Measurements from ENCODE around the gene CLTB. TPM values are rescaled to one million over a fixed set of nuclear protein-coding genes. Genes with fewer than 3 reads are reported as not detected.

CLTB gene
- total RNA-seq, 1 donor from 2014 or later, result 117 TPM

- H3K9me3 Mint-ChIP-seq (ENCODE audit: unreplicated experiment), result no peaks in the 10 kb centered on the region
- Histone ChIP-seq H3K9ac (ENCODE audit: low read length) (peak overlapping the region; percentile 95), H3K4me2 (ENCODE audit: low read length) (peak overlapping the region; percentile 93), H3K79me2 (ENCODE audit: insufficient read depth, low read length) (peaks cover 48% of the 10 kb centered on the region), H3K4me1 (ENCODE audit: insufficient read depth, low read length) (peaks cover 13% of the 10 kb centered on the region), H2AFZ (ENCODE audit: low read depth, low read length) (peak overlapping the region; percentile 72), H3K36me3 (ENCODE audit: insufficient read depth, low read length) (peaks cover 15% of the 10 kb centered on the region), H4K20me1 (ENCODE audit: insufficient read depth, low read length) (peaks cover 30% of the 10 kb centered on the region), H3K27me3 (ENCODE audit: insufficient read depth, low read length) (no peaks in the 10 kb centered on the region), H3K9me3 (ENCODE audit: insufficient read depth, low read depth, low read length) (no peaks in the 10 kb centered on the region), H3K4me3 (ENCODE audit: insufficient read depth, low read depth, low read length) (peak overlapping the region; percentile 76), H3K27ac (ENCODE audit: low read depth, low read length) (peak overlapping the region; percentile 95)
- H3K36me3 Mint-ChIP-seq (ENCODE audit: low read depth, unreplicated experiment), result peaks cover 11% of the 10 kb centered on the region
- no peak for TF ChIP-seq CTCF (IDR thresholded peaks at IDR 0.05; ENCODE audit: insufficient read depth, low read depth, low read length)
- TF ChIP-seq EZH2 (IDR thresholded peaks at IDR 0.05; ENCODE audit: insufficient read depth, low read length), result no peak
- H3K4me3 Mint-ChIP-seq (ENCODE audit: unreplicated experiment), result peak overlapping the region; percentile 100
- H3K4me1 Mint-ChIP-seq (ENCODE audit: low read depth, unreplicated experiment), result peaks cover 7% of the 10 kb centered on the region
- DNase-seq (ENCODE audit: low read depth) (no peak), FAIRE-seq (no peak)
- H3K27me3 Mint-ChIP-seq (ENCODE audit: low read depth, unreplicated experiment), result no peaks in the 10 kb centered on the region
- H3K27ac Mint-ChIP-seq (ENCODE audit: unreplicated experiment), result peak overlapping the region; percentile 100
Measured at GRCh38 chr5:176389135-176390123, 26.9 kb downstream of the CLTB start.

- Histone ChIP-seq H3K27me3 (ENCODE audit: insufficient read depth, low read length) (no peaks in the 10 kb centered on the region), H4K20me1 (ENCODE audit: insufficient read depth, low read length) (peaks cover 37% of the 10 kb centered on the region), H3K4me3 (ENCODE audit: insufficient read depth, low read depth, low read length) (peak within 1 kb of the TSS; percentile 76), H3K4me1 (ENCODE audit: insufficient read depth, low read length) (peaks cover 13% of the 10 kb centered on the region), H3K4me2 (ENCODE audit: low read length) (peak within 1 kb of the TSS; percentile 93), H3K9me3 (ENCODE audit: insufficient read depth, low read depth, low read length) (no peaks in the 10 kb centered on the region), H3K36me3 (ENCODE audit: insufficient read depth, low read length) (peaks cover 17% of the 10 kb centered on the region), H3K9ac (ENCODE audit: low read length) (peak within 1 kb of the TSS; percentile 95), H3K79me2 (ENCODE audit: insufficient read depth, low read length) (peaks cover 51% of the 10 kb centered on the region), H2AFZ (ENCODE audit: low read depth, low read length) (peak within 1 kb of the TSS; percentile 73), H3K27ac (ENCODE audit: low read depth, low read length) (peak within 1 kb of the TSS; percentile 95)
- peaks cover 13% of the 10 kb centered on the region for H3K36me3 Mint-ChIP-seq (ENCODE audit: low read depth, unreplicated experiment)
- FAIRE-seq (peak; percentile 90), DNase-seq (ENCODE audit: low read depth) (peak; percentile 97)
- H3K4me3 Mint-ChIP-seq (ENCODE audit: unreplicated experiment), result peak within 1 kb of the TSS; percentile 100
- H3K27me3 Mint-ChIP-seq (ENCODE audit: low read depth, unreplicated experiment), result no peaks in the 10 kb centered on the region
- TF ChIP-seq CTCF (IDR thresholded peaks at IDR 0.05; ENCODE audit: insufficient read depth, low read depth, low read length) (no peak), EZH2 (IDR thresholded peaks at IDR 0.05; ENCODE audit: insufficient read depth, low read length) (no peak)
- H3K4me1 Mint-ChIP-seq (ENCODE audit: low read depth, unreplicated experiment), result peaks cover 7% of the 10 kb centered on the region
- H3K27ac Mint-ChIP-seq (ENCODE audit: unreplicated experiment), result peak within 1 kb of the TSS; percentile 100
- no peaks in the 10 kb centered on the region for H3K9me3 Mint-ChIP-seq (ENCODE audit: unreplicated experiment)
Measured at GRCh38 chr5:176388444-176389134, 27.8 kb downstream of the CLTB start, which contains the start of the genes HIGD2A and NOP16. Gene HIGD2A, plus strand, starts transcription at chr5:176388751. Its CDS starts 69 bp downstream, at chr5:176388820. Gene NOP16, minus strand, starts transcription at chr5:176388598. Its CDS starts 59 bp downstream, at chr5:176388539.
